KOPT-K1 (cell line): ENCODE results near the gene TSPAN3.

Source experiments
- H3K27ac ChIP-seq: fragments of 200-600 bp; sonication (generic); 2 replicates; pipeline ENCODE4 v1.5.1; 2016; ENCODE audit warnings: antibody characterized with exemption, mild to moderate bottlenecking, low read depth, low read length; ENCODE audit not compliant: poor library complexity, severe bottlenecking
- H3K36me3 ChIP-seq: fragments of 200-600 bp; sonication (generic); 2 replicates; pipeline ENCODE4 v1.5.1; 2017; ENCODE audit warnings: antibody characterized with exemption, mild to moderate bottlenecking, low read length, moderate library complexity; ENCODE audit not compliant: insufficient read depth
- H3K9me3 ChIP-seq: fragments of 200-600 bp; sonication (generic); 2 replicates; pipeline ENCODE4 v1.5.1; 2017; ENCODE audit warnings: antibody characterized with exemption, low read length, mild to moderate bottlenecking; ENCODE audit not compliant: insufficient read depth, poor library complexity, severe bottlenecking

The TSPAN3 gene

GRCh38 chr15:77048135-77048876, 22.6 kb downstream of the TSPAN3 start:
- no peaks in the 10 kb centered on the region for H3K9me3 ChIP-seq
- H3K36me3 ChIP-seq = peaks cover 99% of the 10 kb centered on the region
- no peak overlapping the region for H3K27ac ChIP-seq

GRCh38 chr15:77046704-77047412, 24.1 kb downstream of the TSPAN3 start:
- peaks cover 100% of the 10 kb centered on the region for H3K36me3 ChIP-seq
- H3K9me3 ChIP-seq = no peaks in the 10 kb centered on the region
- no peak overlapping the region for H3K27ac ChIP-seq

DNA sequence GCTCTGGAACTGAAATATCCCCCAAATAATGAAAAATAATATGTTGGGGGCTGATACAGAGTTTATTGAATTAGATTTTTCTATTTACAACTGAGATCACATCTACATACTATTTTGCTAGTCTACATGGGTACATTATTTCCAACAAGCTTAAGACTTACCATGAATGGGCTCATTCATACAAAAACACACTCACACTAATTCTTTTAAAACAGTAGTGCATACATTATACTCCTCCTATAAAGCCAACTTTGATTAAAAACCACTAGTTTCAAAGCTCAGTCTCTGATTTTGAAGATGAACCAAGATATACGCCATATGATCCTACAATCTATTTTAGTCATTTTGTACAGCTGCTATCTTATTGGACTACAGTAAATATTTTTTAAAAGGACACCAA, 24.9 kb downstream of the TSPAN3 start:
- H3K9me3 ChIP-seq = no peaks in the 10 kb centered on the region
- H3K36me3 ChIP-seq = peaks cover 92% of the 10 kb centered on the region
- no peak overlapping the region for H3K27ac ChIP-seq

GRCh38 chr15:77044228-77045042, 26.5 kb downstream of the TSPAN3 start:
- Histone ChIP-seq H3K36me3 (peaks cover 87% of the 10 kb centered on the region), H3K27ac (no peak overlapping the region), H3K9me3 (no peaks in the 10 kb centered on the region)

GRCh38 chr15:77042955-77043920, 27.7 kb downstream of the TSPAN3 start:
- Histone ChIP-seq H3K9me3 (no peaks in the 10 kb centered on the region), H3K36me3 (peaks cover 86% of the 10 kb centered on the region), H3K27ac (no peak overlapping the region)

- Histone ChIP-seq H3K9me3 (peaks cover 6% of the 10 kb centered on the region), H3K27ac (no peak overlapping the region), H3K36me3 (peaks cover 82% of the 10 kb centered on the region)
Observed at GRCh38 chr15:77042245-77042919, 28.5 kb downstream of the TSPAN3 start.

GRCh38 chr15:77040673-77041072, 30.2 kb downstream of the TSPAN3 start:
- H3K27ac ChIP-seq = no peak overlapping the region
- H3K36me3 ChIP-seq = peaks cover 82% of the 10 kb centered on the region
- H3K9me3 ChIP-seq = peaks cover 9% of the 10 kb centered on the region

- peaks cover 9% of the 10 kb centered on the region for H3K9me3 ChIP-seq
- no peak overlapping the region for H3K27ac ChIP-seq
- peaks cover 74% of the 10 kb centered on the region for H3K36me3 ChIP-seq
Observed at GRCh38 chr15:77039848-77040247, 31.1 kb downstream of the TSPAN3 start.

GRCh38 chr15:77039217-77039533, 31.7 kb downstream of the TSPAN3 start:
- Histone ChIP-seq H3K9me3 (peaks cover 9% of the 10 kb centered on the region), H3K27ac (no peak overlapping the region), H3K36me3 (peaks cover 68% of the 10 kb centered on the region)

GRCh38 chr15:77038312-77039216, 32.3 kb downstream of the TSPAN3 start:
- peaks cover 9% of the 10 kb centered on the region for H3K9me3 ChIP-seq
- H3K36me3 ChIP-seq = peaks cover 62% of the 10 kb centered on the region
- H3K27ac ChIP-seq = no peak overlapping the region

DNA sequence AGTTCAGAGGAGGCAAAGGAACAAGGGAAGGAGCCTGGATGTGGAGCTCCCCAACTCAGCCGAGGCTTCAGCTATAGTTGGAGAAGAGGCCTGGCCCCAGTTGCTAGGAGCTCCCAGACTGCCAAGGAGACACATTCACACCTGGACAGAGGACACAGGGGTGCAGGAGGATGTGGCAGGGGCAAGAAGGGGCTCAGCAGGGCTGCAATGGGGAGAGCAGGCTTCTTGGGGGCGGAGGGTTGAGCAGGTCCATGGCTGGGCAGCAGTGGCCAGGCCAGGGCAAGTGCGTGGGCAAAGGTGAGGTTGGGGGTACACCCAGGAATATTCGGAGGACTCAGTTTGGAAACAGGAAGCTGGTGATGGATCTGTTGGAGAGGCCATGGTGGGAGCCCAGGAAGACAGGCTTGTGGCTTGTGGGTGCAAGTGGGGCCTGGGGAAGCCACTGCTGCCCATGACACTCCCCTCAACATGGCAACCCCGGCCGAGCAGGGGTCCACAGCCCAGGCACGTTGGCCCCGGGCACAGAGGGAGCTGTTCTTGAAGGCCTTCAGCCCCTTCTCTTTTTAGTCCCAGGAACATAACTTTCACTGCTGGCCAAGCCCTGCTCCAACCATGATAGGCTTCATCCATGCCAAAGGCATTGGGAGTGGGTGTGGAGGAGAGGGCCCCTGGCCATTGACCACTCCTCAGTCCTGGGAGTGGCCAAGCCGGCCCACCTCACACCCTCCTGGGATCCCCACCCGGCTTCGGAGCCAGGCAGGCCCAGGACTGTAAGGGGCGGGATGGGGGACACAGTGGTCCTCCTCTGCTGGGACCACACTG, 33.3 kb downstream of the TSPAN3 start:
- H3K36me3 ChIP-seq = peaks cover 52% of the 10 kb centered on the region
- H3K9me3 ChIP-seq = peaks cover 9% of the 10 kb centered on the region
- no peak overlapping the region for H3K27ac ChIP-seq

GRCh38 chr15:77036537-77037387, 34.1 kb downstream of the TSPAN3 start:
- Histone ChIP-seq H3K36me3 (peaks cover 44% of the 10 kb centered on the region), H3K27ac (no peak overlapping the region), H3K9me3 (peaks cover 9% of the 10 kb centered on the region)
